Endothelial cell (in vitro differentiated cells): ENCODE data around the gene DISP3. TPM values are rescaled to one million over a fixed set of nuclear protein-coding genes. Genes with fewer than 3 reads are reported as not detected.

Source experiments
- DNase-seq: peaks from one replicate; pipeline ENCODE4 v3.0.0; 2021; ENCODE audit warnings: low spot score
- H3K27ac Mint-ChIP-seq: one replicate; pipeline ENCODE4 v1.8.0; 2021; ENCODE audit warnings: mixed read lengths, inconsistent platforms; ENCODE audit not compliant: unreplicated experiment
- H3K27me3 Mint-ChIP-seq: one replicate; pipeline ENCODE4 v1.8.0; 2021; ENCODE audit warnings: mild to moderate bottlenecking, moderate library complexity, mixed read lengths, inconsistent platforms; ENCODE audit not compliant: unreplicated experiment
- H3K36me3 Mint-ChIP-seq: one replicate; pipeline ENCODE4 v1.8.0; 2021; ENCODE audit warnings: mild to moderate bottlenecking, low read depth, mixed read lengths, inconsistent platforms; ENCODE audit not compliant: unreplicated experiment
- H3K4me1 Mint-ChIP-seq: one replicate; pipeline ENCODE4 v1.8.0; 2021; ENCODE audit warnings: mild to moderate bottlenecking, mixed read lengths, inconsistent platforms; ENCODE audit not compliant: unreplicated experiment
- H3K4me3 Mint-ChIP-seq: one replicate; pipeline ENCODE4 v1.8.0; 2021; ENCODE audit warnings: mild to moderate bottlenecking, mixed read lengths, inconsistent platforms; ENCODE audit not compliant: unreplicated experiment
- H3K9me3 Mint-ChIP-seq: one replicate; pipeline ENCODE4 v1.8.0; 2021; ENCODE audit warnings: mixed read lengths, inconsistent platforms; ENCODE audit not compliant: unreplicated experiment
- total RNA-seq: library from RNA; stranded (reverse); fragmentation: NEBNext Ultra II Directional; extraction: Animal tissue kit (Norgen Biotek cat#: 25700); gene quantifications from one replicate; pipeline ENCODE4 v1.2.1, GENCODE V29; 2021; ENCODE audit not compliant: unreplicated experiment
- TF ChIP-seq, protein P1 (sequence below): fragments of 200-600 bp; sonication (generic); IDR thresholded peaks from one replicate; pipeline ENCODE4 v1.5.0; 2021; ENCODE audit warnings: antibody characterized with exemption; ENCODE audit not compliant: unreplicated experiment

DISP3 gene
- total RNA-seq, 1 donor from 2014 or later, result 1.6 TPM

DNA sequence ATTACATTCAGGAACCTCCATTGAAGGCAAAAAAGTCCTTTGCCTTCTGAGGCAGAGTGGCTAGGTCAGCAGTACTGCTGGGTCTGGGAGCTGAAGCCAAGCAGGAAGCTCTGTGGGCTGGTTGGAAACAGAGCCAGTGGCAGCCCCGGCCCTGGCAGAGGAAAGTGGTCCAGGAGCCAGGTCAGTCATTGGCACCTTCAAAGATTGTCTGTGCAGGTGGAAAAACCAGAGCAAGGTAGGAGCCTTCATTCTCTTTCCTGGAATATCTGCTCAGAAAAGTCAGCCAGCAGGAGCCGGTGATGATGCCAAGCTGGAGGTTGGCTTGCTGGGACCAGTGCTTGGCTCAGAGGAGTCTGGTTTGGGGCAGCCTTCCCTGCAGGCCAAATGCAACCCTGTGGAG is 12.5 kb upstream of the DISP3 start:
- Mint-ChIP-seq H3K4me1 (no peaks in the 10 kb centered on the region), H3K27ac (no peak overlapping the region), H3K36me3 (no peaks in the 10 kb centered on the region), H3K9me3 (no peaks in the 10 kb centered on the region), H3K27me3 (peaks cover 3% of the 10 kb centered on the region), H3K4me3 (no peak overlapping the region)
- TF ChIP-seq, protein P1, sequence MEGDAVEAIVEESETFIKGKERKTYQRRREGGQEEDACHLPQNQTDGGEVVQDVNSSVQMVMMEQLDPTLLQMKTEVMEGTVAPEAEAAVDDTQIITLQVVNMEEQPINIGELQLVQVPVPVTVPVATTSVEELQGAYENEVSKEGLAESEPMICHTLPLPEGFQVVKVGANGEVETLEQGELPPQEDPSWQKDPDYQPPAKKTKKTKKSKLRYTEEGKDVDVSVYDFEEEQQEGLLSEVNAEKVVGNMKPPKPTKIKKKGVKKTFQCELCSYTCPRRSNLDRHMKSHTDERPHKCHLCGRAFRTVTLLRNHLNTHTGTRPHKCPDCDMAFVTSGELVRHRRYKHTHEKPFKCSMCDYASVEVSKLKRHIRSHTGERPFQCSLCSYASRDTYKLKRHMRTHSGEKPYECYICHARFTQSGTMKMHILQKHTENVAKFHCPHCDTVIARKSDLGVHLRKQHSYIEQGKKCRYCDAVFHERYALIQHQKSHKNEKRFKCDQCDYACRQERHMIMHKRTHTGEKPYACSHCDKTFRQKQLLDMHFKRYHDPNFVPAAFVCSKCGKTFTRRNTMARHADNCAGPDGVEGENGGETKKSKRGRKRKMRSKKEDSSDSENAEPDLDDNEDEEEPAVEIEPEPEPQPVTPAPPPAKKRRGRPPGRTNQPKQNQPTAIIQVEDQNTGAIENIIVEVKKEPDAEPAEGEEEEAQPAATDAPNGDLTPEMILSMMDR, result no peak
- no peak for DNase-seq

DNA sequence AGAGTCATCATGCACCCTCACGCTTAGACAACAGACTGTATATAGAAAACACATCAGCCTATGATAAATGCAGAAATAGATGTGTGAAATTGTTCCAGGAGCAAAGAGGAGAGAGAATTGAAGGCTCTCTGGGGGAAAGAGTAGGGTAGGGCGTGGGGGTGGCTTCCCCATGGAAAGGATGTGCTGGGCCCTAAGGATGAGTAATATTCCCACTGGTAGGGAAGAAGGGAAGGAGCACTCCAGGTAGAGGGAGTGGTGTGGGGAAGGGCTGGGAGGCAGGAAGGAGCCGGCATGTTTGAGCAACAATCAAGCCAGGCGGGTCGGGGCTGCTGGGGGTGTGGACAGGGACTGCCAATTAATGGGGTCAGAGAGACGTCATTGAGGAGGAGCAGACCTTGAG is 10.1 kb upstream of the DISP3 start:
- Mint-ChIP-seq H3K9me3 (no peaks in the 10 kb centered on the region), H3K27ac (no peak overlapping the region), H3K36me3 (no peaks in the 10 kb centered on the region), H3K4me3 (peak overlapping the region; percentile 14), H3K27me3 (no peaks in the 10 kb centered on the region), H3K4me1 (no peaks in the 10 kb centered on the region)
- TF ChIP-seq, protein P1, result no peak
- DNase-seq, result no peak

DNA sequence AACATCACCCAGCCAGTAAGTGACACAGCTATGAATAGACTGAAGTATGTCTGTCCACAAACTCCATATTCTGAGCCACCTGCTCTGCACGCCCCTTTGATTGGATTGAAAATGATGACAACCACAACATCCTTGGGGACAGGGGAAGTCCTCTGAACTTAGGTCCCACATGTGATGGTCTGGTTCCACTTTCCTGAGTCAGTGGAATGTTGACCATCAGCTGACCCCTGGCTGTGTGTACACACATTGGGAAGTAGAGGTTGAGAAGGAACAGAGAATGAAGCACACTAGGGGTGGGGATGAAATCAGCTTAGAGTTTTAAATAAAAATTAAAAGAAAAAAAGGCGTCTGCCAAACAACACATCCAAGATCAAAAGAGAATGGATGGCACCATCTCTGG is 8.0 kb upstream of the DISP3 start:
- no peak overlapping the region for H3K27ac Mint-ChIP-seq
- no peaks in the 10 kb centered on the region for H3K9me3 Mint-ChIP-seq
- H3K36me3 Mint-ChIP-seq, result no peaks in the 10 kb centered on the region
- H3K4me1 Mint-ChIP-seq, result no peaks in the 10 kb centered on the region
- H3K27me3 Mint-ChIP-seq, result no peaks in the 10 kb centered on the region
- H3K4me3 Mint-ChIP-seq, result no peak overlapping the region
- DNase-seq, result no peak
- TF ChIP-seq, protein P1, result no peak

DNA sequence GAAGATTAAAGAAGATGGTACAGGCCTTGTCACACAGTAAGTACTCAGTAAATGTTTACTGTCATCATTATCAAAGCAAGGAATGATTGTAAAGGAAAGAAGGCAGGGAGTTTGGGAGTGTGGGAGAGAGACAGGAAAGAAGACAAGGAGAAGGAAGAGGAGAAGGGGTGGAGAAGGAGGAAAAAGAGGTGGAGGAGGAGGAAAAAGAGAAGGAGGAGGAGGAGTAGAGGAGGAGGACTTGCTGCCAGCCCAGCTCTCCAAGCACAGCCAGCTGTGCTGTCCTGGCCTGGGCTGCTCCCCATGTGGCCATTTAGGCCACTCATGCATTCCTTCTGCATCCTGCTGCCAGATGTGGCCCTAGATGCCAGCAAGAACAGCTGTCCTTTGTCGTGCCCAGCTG is 7.5 kb upstream of the DISP3 start:
- no peak for DNase-seq
- Mint-ChIP-seq H3K27me3 (no peaks in the 10 kb centered on the region), H3K9me3 (no peaks in the 10 kb centered on the region), H3K4me1 (no peaks in the 10 kb centered on the region), H3K27ac (no peak overlapping the region), H3K4me3 (no peak overlapping the region), H3K36me3 (no peaks in the 10 kb centered on the region)
- TF ChIP-seq, protein P1, result no peak

DNA sequence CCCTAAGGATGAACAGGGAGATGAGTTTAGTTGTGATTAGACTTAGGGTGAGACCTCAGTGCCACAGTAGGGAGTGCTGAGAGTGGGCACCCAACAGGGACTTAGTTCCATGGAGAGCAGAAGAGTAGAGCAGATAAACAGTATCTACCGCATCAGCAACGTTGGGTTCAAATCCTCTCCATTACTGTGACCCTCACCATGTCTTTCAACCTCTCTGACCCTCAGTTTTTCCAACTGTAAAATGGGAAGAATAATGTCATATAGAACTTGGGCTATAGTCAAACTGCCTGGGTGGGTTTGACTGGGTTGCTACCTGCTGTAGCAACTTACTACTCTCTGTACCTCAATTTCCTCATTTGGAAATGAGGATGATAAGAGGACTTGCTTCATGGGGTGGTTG is 6.7 kb upstream of the DISP3 start:
- Mint-ChIP-seq H3K36me3 (no peaks in the 10 kb centered on the region), H3K27me3 (no peaks in the 10 kb centered on the region), H3K27ac (no peak overlapping the region), H3K4me3 (no peak overlapping the region), H3K4me1 (no peaks in the 10 kb centered on the region), H3K9me3 (no peaks in the 10 kb centered on the region)
- no peak for DNase-seq
- TF ChIP-seq, protein P1, result no peak
